ENCODE results near the gene MED31.

MED31 gene

GRCh38 chr17:6633263-6633662 lies 18.1 kb downstream of the MED31 start:
- H3K9ac ChIP-seq (ENCODE audit: low read length in 5 of 5), result no peak overlapping the region
- no peaks in the 10 kb centered on the region for H3K27me3 ChIP-seq (ENCODE audit: control insufficient read depth in 5 of 5, insufficient read depth in 4 of 5, low read length in 5 of 5)
- H3K9me3 ChIP-seq (ENCODE audit: control insufficient read depth in 5 of 5, low read length in 5 of 5), result no peaks in the 10 kb centered on the region
- peaks cover 0 to under 1% (median 0%) of the 10 kb centered on the region in 5 donors for H3K4me1 ChIP-seq (ENCODE audit: control insufficient read depth in 5 of 5, insufficient read depth in 5 of 5, low read length in 5 of 5)
- no peak overlapping the region for H3K4me3 ChIP-seq (ENCODE audit: low read depth in 1 of 5, low read length in 5 of 5)
- H3K36me3 ChIP-seq (ENCODE audit: control insufficient read depth in 5 of 5, insufficient read depth in 5 of 5, low read length in 5 of 5), result peaks cover 10 to 38% (median 32%) of the 10 kb centered on the region in 5 donors
- H3K27ac ChIP-seq (ENCODE audit: low read depth, low read length), result no peak overlapping the region

DNA sequence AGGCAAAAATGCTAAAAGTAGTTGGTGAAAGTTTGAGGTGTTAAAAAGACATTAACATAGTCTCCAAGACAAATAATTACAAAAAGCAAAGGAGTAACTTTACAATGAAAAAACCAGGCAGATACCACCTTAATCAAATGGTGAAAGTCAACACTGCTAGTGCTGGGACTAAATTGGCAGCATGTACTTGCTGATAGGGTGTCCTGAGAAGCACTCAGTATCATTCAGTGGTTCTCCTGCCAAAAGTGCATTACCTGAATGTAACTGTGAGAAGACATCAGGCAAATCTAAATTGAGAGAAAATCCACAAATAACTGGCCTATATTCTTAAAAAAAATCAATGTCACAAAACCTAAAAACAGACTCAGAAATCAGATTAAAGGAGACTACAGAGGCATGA lies 18.9 kb downstream of the MED31 start:
- no peaks in the 10 kb centered on the region for H3K9me3 ChIP-seq (ENCODE audit: control insufficient read depth in 5 of 5, low read length in 5 of 5)
- no peak overlapping the region for H3K9ac ChIP-seq (ENCODE audit: low read length in 5 of 5)
- no peak overlapping the region for H3K4me3 ChIP-seq (ENCODE audit: low read depth in 1 of 5, low read length in 5 of 5)
- H3K36me3 ChIP-seq (ENCODE audit: control insufficient read depth in 5 of 5, insufficient read depth in 5 of 5, low read length in 5 of 5), result peaks cover 17 to 44% (median 38%) of the 10 kb centered on the region in 5 donors
- H3K4me1 ChIP-seq (ENCODE audit: control insufficient read depth in 5 of 5, insufficient read depth in 5 of 5, low read length in 5 of 5), result no peaks in the 10 kb centered on the region
- H3K27me3 ChIP-seq (ENCODE audit: control insufficient read depth in 5 of 5, insufficient read depth in 4 of 5, low read length in 5 of 5), result no peaks in the 10 kb centered on the region
- H3K27ac ChIP-seq (ENCODE audit: low read depth, low read length), result no peak overlapping the region

DNA sequence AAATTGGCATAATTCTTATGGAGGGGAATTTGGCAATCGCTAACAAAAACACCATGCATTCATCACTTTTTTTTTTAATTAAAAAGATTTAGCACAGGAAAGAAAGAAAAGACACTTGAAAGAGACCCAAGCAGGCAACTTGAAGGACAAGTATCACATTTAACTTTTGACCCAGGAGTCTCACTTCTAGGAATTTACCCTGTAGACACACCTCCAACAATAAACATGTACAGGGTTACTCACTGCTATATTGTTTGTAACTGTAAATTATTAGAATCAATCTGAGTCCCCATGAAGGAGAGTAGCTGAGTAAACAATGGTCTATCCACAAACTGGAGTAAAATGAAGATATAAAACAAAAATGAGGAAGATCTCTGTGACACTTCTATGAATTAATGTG lies 21.0 kb downstream of the MED31 start:
- Histone ChIP-seq H3K36me3 (ENCODE audit: control insufficient read depth in 5 of 5, insufficient read depth in 5 of 5, low read length in 5 of 5) (peaks cover 23 to 57% (median 46%) of the 10 kb centered on the region in 5 donors), H3K9me3 (ENCODE audit: control insufficient read depth in 5 of 5, low read length in 5 of 5) (no peaks in the 10 kb centered on the region), H3K4me1 (ENCODE audit: control insufficient read depth in 5 of 5, insufficient read depth in 5 of 5, low read length in 5 of 5) (no peaks in the 10 kb centered on the region), H3K9ac (ENCODE audit: low read length in 5 of 5) (no peak overlapping the region), H3K4me3 (ENCODE audit: low read depth in 1 of 5, low read length in 5 of 5) (no peak overlapping the region), H3K27me3 (ENCODE audit: control insufficient read depth in 5 of 5, insufficient read depth in 4 of 5, low read length in 5 of 5) (no peaks in the 10 kb centered on the region), H3K27ac (ENCODE audit: low read depth, low read length) (no peak overlapping the region)

DNA sequence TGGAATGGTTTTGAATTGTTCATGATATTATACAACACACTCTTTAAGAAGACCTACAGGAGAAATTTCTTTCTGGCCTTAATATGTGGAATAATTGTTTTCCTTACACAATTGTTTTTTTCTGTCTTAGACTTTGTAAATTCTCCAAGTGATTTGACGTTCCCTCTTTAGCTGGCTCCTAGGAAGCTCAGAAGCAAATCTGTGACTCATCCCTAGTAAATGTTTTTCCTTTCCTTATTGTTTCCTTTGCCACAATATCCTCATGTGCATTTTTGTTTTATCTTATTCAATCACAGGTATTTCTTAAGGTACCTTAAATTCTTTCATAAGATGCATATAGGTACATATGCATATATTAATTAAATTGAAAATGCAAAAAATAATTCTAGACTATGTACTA lies 24.4 kb downstream of the MED31 start:
- Histone ChIP-seq H3K36me3 (ENCODE audit: control insufficient read depth in 5 of 5, insufficient read depth in 5 of 5, low read length in 5 of 5) (peaks cover 22 to 67% (median 41%) of the 10 kb centered on the region in 5 donors), H3K27me3 (ENCODE audit: control insufficient read depth in 5 of 5, insufficient read depth in 4 of 5, low read length in 5 of 5) (no peaks in the 10 kb centered on the region), H3K9ac (ENCODE audit: low read length in 5 of 5) (no peak overlapping the region), H3K9me3 (ENCODE audit: control insufficient read depth in 5 of 5, low read length in 5 of 5) (no peaks in the 10 kb centered on the region), H3K4me3 (ENCODE audit: low read depth in 1 of 5, low read length in 5 of 5) (no peak overlapping the region), H3K4me1 (ENCODE audit: control insufficient read depth in 5 of 5, insufficient read depth in 5 of 5, low read length in 5 of 5) (no peaks in the 10 kb centered on the region), H3K27ac (ENCODE audit: low read depth, low read length) (no peak overlapping the region)

DNA sequence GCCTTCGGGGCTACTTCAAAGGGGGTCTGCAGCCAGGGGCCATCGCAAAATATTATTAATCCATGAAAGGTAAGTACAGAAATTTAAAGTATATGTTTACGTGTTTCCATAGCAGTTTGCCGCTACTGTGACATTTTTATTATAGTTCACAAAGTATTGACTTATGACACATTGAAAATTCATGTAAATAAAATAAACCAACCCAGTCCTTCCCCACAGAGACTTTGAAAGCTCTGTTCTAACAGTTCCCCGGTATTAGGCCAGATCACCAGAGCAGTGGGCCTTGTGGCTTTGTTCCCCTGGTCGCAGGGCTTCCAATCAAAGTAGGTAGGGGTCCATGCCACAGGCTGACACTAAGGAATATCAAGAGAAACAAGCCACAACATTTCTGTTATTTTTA lies 24.8 kb downstream of the MED31 start:
- H3K36me3 ChIP-seq (ENCODE audit: control insufficient read depth in 5 of 5, insufficient read depth in 5 of 5, low read length in 5 of 5), result peaks cover 25 to 67% (median 44%) of the 10 kb centered on the region in 5 donors
- no peak overlapping the region for H3K4me3 ChIP-seq (ENCODE audit: low read depth in 1 of 5, low read length in 5 of 5)
- no peaks in the 10 kb centered on the region for H3K9me3 ChIP-seq (ENCODE audit: control insufficient read depth in 5 of 5, low read length in 5 of 5)

GRCh38 chr17:6623941-6624340 lies 27.5 kb downstream of the MED31 start:
- H3K9me3 ChIP-seq (ENCODE audit: control insufficient read depth in 5 of 5, low read length in 5 of 5), result no peaks in the 10 kb centered on the region
- no peak overlapping the region for H3K9ac ChIP-seq (ENCODE audit: low read length in 5 of 5)
- no peaks in the 10 kb centered on the region for H3K4me1 ChIP-seq (ENCODE audit: control insufficient read depth in 5 of 5, insufficient read depth in 5 of 5, low read length in 5 of 5)
- no peak overlapping the region for H3K4me3 ChIP-seq (ENCODE audit: low read depth in 1 of 5, low read length in 5 of 5)
- H3K27ac ChIP-seq (ENCODE audit: low read depth, low read length), result no peak overlapping the region
- H3K27me3 ChIP-seq (ENCODE audit: control insufficient read depth in 5 of 5, insufficient read depth in 4 of 5, low read length in 5 of 5), result no peaks in the 10 kb centered on the region
- H3K36me3 ChIP-seq (ENCODE audit: control insufficient read depth in 5 of 5, insufficient read depth in 5 of 5, low read length in 5 of 5), result peaks cover 34 to 74% (median 39%) of the 10 kb centered on the region in 5 donors

More for the DNA sequence above, 24.8 kb downstream of the MED31 start:
- Histone ChIP-seq H3K9ac (ENCODE audit: low read length in 5 of 5) (no peak overlapping the region), H3K27me3 (ENCODE audit: control insufficient read depth in 5 of 5, insufficient read depth in 4 of 5, low read length in 5 of 5) (no peaks in the 10 kb centered on the region), H3K4me1 (ENCODE audit: control insufficient read depth in 5 of 5, insufficient read depth in 5 of 5, low read length in 5 of 5) (no peaks in the 10 kb centered on the region), H3K27ac (ENCODE audit: low read depth, low read length) (no peak overlapping the region)

- no peaks in the 10 kb centered on the region for H3K27me3 ChIP-seq (ENCODE audit: control insufficient read depth in 5 of 5, insufficient read depth in 4 of 5, low read length in 5 of 5)
- H3K4me1 ChIP-seq (ENCODE audit: control insufficient read depth in 5 of 5, insufficient read depth in 5 of 5, low read length in 5 of 5), result no peaks in the 10 kb centered on the region
- no peak overlapping the region for H3K27ac ChIP-seq (ENCODE audit: low read depth, low read length)
- H3K36me3 ChIP-seq (ENCODE audit: control insufficient read depth in 5 of 5, insufficient read depth in 5 of 5, low read length in 5 of 5), result peaks cover 33 to 58% (median 47%) of the 10 kb centered on the region in 5 donors
- H3K9me3 ChIP-seq (ENCODE audit: control insufficient read depth in 5 of 5, low read length in 5 of 5), result no peaks in the 10 kb centered on the region
- H3K9ac ChIP-seq (ENCODE audit: low read length in 5 of 5), result no peak overlapping the region
- no peak overlapping the region for H3K4me3 ChIP-seq (ENCODE audit: low read depth in 1 of 5, low read length in 5 of 5)
Observed at GRCh38 chr17:6611231-6611630, 40.2 kb downstream of the MED31 start.

DNA sequence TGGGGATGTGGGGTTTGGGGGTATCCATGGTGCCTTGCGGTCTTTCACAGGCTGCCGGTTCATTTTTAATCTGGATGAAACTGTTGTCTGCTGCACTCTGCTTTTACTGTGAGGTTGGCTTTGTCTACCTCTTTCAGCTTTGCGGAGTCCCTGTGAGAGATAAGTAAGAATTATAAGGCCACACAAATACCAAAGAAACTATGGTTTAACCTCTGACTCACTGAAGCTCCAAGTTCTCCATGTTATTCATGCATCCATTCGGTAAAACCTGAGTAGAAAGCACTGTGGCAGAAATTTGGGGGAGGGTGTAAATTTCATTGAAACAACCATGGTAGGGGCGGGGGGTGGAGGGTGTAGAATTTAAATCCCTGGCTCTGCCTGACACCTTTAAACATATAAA lies 41.4 kb downstream of the MED31 start:
- peaks cover 43 to 62% (median 55%) of the 10 kb centered on the region in 5 donors for H3K36me3 ChIP-seq (ENCODE audit: control insufficient read depth in 5 of 5, insufficient read depth in 5 of 5, low read length in 5 of 5)

DNA sequence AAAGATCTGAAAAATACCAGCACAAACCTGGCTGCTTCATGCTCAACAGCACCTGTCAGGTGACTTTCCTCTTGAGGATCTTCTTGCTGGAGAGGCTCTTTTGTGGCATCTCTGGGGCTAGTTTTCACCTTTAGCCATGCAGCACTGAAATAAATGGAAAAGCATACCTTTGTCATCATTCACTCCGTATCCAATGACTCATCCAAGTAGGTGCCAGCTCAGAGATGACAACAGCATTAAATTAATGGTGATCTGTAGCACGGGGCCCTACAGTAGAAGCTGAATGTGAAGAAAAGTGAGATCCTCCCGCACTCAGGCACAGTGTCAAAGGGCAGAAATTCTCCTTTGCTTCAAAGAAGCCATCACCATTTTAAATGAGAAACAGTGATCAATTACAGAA lies 43.1 kb downstream of the MED31 start:
- Histone ChIP-seq H3K9ac (ENCODE audit: low read length in 5 of 5) (no peak overlapping the region), H3K4me1 (ENCODE audit: control insufficient read depth in 5 of 5, insufficient read depth in 5 of 5, low read length in 5 of 5) (peaks cover 0 to 5% (median 0%) of the 10 kb centered on the region in 5 donors), H3K4me3 (ENCODE audit: low read depth in 1 of 5, low read length in 5 of 5) (no peak overlapping the region), H3K27me3 (ENCODE audit: control insufficient read depth in 5 of 5, insufficient read depth in 4 of 5, low read length in 5 of 5) (no peaks in the 10 kb centered on the region), H3K9me3 (ENCODE audit: control insufficient read depth in 5 of 5, low read length in 5 of 5) (no peaks in the 10 kb centered on the region), H3K27ac (ENCODE audit: low read depth, low read length) (no peak overlapping the region), H3K36me3 (ENCODE audit: control insufficient read depth in 5 of 5, insufficient read depth in 5 of 5, low read length in 5 of 5) (peaks cover 47 to 62% (median 54%) of the 10 kb centered on the region in 5 donors)

More for the DNA sequence above, 41.4 kb downstream of the MED31 start:
- Histone ChIP-seq H3K27me3 (ENCODE audit: control insufficient read depth in 5 of 5, insufficient read depth in 4 of 5, low read length in 5 of 5) (no peaks in the 10 kb centered on the region), H3K9ac (ENCODE audit: low read length in 5 of 5) (no peak overlapping the region), H3K4me3 (ENCODE audit: low read depth in 1 of 5, low read length in 5 of 5) (no peak overlapping the region), H3K9me3 (ENCODE audit: control insufficient read depth in 5 of 5, low read length in 5 of 5) (no peaks in the 10 kb centered on the region), H3K4me1 (ENCODE audit: control insufficient read depth in 5 of 5, insufficient read depth in 5 of 5, low read length in 5 of 5) (no peaks in the 10 kb centered on the region), H3K27ac (ENCODE audit: low read depth, low read length) (no peak overlapping the region)

DNA sequence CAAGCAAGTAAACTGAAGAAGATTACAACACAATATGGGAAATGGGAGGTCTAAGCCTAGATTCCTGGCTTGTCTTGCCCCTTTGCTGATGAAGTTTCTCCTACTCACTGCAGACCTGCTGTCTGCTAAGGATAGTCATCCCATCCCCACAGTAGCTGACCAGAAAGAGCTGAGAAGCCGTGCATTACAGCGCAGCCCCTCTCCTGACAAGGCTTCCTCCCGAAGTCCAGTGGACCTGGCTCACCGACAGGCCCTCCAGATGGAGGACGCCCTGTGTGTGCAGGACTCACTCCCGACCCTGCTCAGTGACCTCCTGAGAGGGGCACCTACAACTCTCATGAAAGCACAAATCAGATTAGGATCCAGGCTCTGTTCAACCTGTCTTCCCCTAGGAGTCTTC lies 46.3 kb downstream of the MED31 start:
- Histone ChIP-seq H3K27me3 (ENCODE audit: control insufficient read depth in 5 of 5, insufficient read depth in 4 of 5, low read length in 5 of 5) (no peaks in the 10 kb centered on the region), H3K4me3 (ENCODE audit: low read depth in 1 of 5, low read length in 5 of 5) (no peak overlapping the region), H3K27ac (ENCODE audit: low read depth, low read length) (no peak overlapping the region), H3K4me1 (ENCODE audit: control insufficient read depth in 5 of 5, insufficient read depth in 5 of 5, low read length in 5 of 5) (peaks cover 0 to 8% (median 3%) of the 10 kb centered on the region in 5 donors), H3K9me3 (ENCODE audit: control insufficient read depth in 5 of 5, low read length in 5 of 5) (no peaks in the 10 kb centered on the region), H3K9ac (ENCODE audit: low read length in 5 of 5) (no peak overlapping the region), H3K36me3 (ENCODE audit: control insufficient read depth in 5 of 5, insufficient read depth in 5 of 5, low read length in 5 of 5) (peaks cover 47 to 65% (median 55%) of the 10 kb centered on the region in 5 donors)
